Heart right ventricle (tissue), 16 donors: ENCODE data around the gene FOXM1. TPM values are rescaled to one million over a fixed set of nuclear protein-coding genes. Genes with fewer than 3 reads are reported as not detected.

Experiments
- ATAC-seq, 8 donors: fragments of 200-7000 bp; cut with Tn5 transposase; one replicate each; pipeline ENCODE4 v1.9.1; 2020; ENCODE audit warnings: mild to moderate bottlenecking in 8 of 8, moderate library complexity in 8 of 8, moderate number of reproducible peaks in 1 of 8
- DNase-seq, 2 donors: peaks; one replicate each; pipeline ENCODE4 v3.0.0-alpha.2; 2020
- H3K27ac ChIP-seq, 10 donors: fragments of 200-600 bp; sonication (generic) in 2 of 10; one replicate each; pipeline versions ENCODE4 v1.5.0 to v1.8.0; 2020 to 2022; ENCODE audit warnings: mild to moderate bottlenecking in 3 of 10
- H3K27me3 ChIP-seq, 7 donors: fragments of 200-600 bp; one replicate each; pipeline ENCODE4 v1.8.0; 2021 to 2022; ENCODE audit warnings: mild to moderate bottlenecking in 2 of 7
- H3K36me3 ChIP-seq, 9 donors: fragments of 200-600 bp; sonication (generic) in 1 of 9; one replicate each; pipeline versions ENCODE4 v1.5.0 to v1.8.0; 2020 to 2022; ENCODE audit warnings: mild to moderate bottlenecking in 2 of 9
- H3K4me1 ChIP-seq, 9 donors: fragments of 200-600 bp; sonication (generic) in 1 of 9; one replicate each; pipeline versions ENCODE4 v1.5.0 to v1.8.0; 2020 to 2022; ENCODE audit warnings: mild to moderate bottlenecking in 4 of 9
- H3K4me3 ChIP-seq, 10 donors: fragments of 200-600 bp; sonication (generic) in 2 of 10; one replicate each; pipeline versions ENCODE4 v1.5.0 to v1.8.0; 2020 to 2022; ENCODE audit warnings: mild to moderate bottlenecking in 7 of 10, moderate library complexity in 2 of 10
- H3K9me3 ChIP-seq, 11 donors: fragments of 200-600 bp in 10 of 11; sonication (generic) in 2 of 11; one replicate each; pipeline versions ENCODE4 v1.5.0 to v1.8.0; 2013 to 2022; ENCODE audit warnings: mild to moderate bottlenecking in 2 of 11, control low read depth in 1 of 11, moderate library complexity in 1 of 11
- CTCF ChIP-seq, 9 donors: fragments of 200-600 bp; sonication (generic) in 2 of 9; IDR thresholded peaks; one replicate each; pipeline versions ENCODE4 v1.5.0 to v1.8.0; 2021 to 2022; ENCODE audit warnings: antibody characterized with exemption in 9 of 9, mild to moderate bottlenecking in 5 of 9, moderate library complexity in 1 of 9
- WGBS, 2 donors: extraction: QIAGEN DNeasy Blood & Tissue Kit; methylation state at CpG; one replicate each; pipeline ENCODE4 v1.1.7; 2013; ENCODE audit warnings: inconsistent platforms in 1 of 2; 5-methylcytosine and 5-hydroxymethylcytosine counted together
- intact Hi-C, 10 donors: fragments of 100-400 bp; cut with DNase I; formaldehyde crosslinking; loops; one replicate each; pipeline versions ENCODE4 v1.11.1 to v1.14.2; 2022
- polyA plus RNA-seq, 2 donors: library from polyadenylated mRNA; stranded (reverse); fragments of 200-250 nt; gene quantifications; one replicate each; pipeline ENCODE4 v1.2.3, GENCODE V29; 2013
- total RNA-seq, 10 donors: library from RNA; stranded (reverse); fragmentation: NEBNext Ultra II Directional in 3 of 10; extraction: Animal tissue kit (Norgen Biotek cat#: 25700) in 3 of 10; gene quantifications; one replicate each; pipeline versions ENCODE4 v1.2.1 to v1.2.4, GENCODE V29; 2021 to 2023
- donor health status: Arrhythmogenic right ventricular cardiomyopathy.
- donor health status: ischemic (EF 13 %, LVEDD 7.1; RV severe dilation, severe dysfunction).
- donor health status: healthy with polysubstance abuse.
- donor health status: DM: no; HTN: yes; CAD: no.
- donor health status: DM: no; HTN: no; CAD: no.
- donor health status: ischemic (EF 25% LVEDD 6.9; RV normal size, moderate dysfunction).
- donor health status: ischemic (EF 25% LVEDD 5.7; RV mildly dilated, moderate dysfunction).
- donor health status: healthy.
- donor health status: DM: yes; HTN: yes; CAD: no.
- donor health status: Ischemic cardiomyopathy.
- donor health status: ischemic (EF 35%, LVEDD 5.7; RV mildly dilated, moderate dysfunction).
- donor health status: nonischemic (EF 11% LVEDD 7.7; RV severe dilation, severe dysfunction).
- donor health status: DM: yes; HTN: yes; CAD: no.
- donor health status: PGD.
- donor health status: ischemic (EF 29% LVEDD 5.4; RV normal size, mild dysfunction).
- donor health status: nonischemic (EF 23%, LVEDD 6.1; RV moderate dilation, normal function).

FOXM1 gene
- total and polyA plus RNA-seq, 12 donors: 0.14 to 10.9 (median 0.59) TPM; not detected in 1

DNA sequence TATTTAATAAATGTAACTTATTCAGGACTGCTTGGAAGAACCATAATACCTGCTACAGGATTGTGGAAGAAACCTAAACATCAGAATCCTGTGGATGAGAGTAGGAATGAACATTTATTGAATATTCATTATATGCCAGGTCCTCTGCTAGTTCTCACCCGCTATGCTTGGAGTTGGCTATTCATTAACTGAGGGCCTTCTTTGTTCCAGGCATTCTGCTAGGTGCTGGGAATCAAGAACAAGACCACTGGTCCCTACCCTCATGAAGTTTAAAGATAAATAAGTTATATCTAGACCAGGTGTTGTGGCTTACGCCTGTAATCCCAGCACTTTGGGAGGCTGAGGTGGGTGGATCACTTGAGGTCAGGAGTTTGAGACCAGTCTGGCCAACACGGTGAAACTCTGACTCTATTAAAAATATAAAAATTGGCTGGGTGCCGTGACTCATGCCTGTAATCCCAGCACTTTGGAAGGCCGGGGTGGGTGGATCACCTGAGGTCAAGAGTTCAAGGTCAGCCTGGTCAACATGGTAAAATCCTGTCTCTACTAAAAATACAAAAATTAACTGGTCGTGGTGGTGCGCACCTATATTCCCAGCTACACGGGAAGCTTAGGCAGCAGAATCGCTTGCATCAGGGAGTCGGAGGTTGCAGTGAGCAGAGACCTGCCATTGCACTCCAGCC, 9.9 kb upstream of the FOXM1 start:
- Histone ChIP-seq H3K9me3 (no peaks in the 10 kb centered on the region), H3K27me3 (no peaks in the 10 kb centered on the region), H3K36me3 (peaks cover 0 to 32% (median 0%) of the 10 kb centered on the region in 9 donors), H3K4me3 (no peak overlapping the region), H3K4me1 (peaks cover 0 to 13% (median 10%) of the 10 kb centered on the region in 9 donors), H3K27ac (no peak overlapping the region)
- 95 to 97% methylated on average over 10 of the region's 10 CpGs for WGBS, 2 donors
- intact Hi-C loops: loop anchor here in 7 of 10 donors (5.0 to 10.0 kb wide), 5 partner anchors 55 to 155 kb away; no protein-coding TSS in a partner anchor
- DNase-seq: no peak
- TF ChIP-seq CTCF (IDR thresholded peaks at IDR 0.05): no peak
- ATAC-seq: no peak

DNA sequence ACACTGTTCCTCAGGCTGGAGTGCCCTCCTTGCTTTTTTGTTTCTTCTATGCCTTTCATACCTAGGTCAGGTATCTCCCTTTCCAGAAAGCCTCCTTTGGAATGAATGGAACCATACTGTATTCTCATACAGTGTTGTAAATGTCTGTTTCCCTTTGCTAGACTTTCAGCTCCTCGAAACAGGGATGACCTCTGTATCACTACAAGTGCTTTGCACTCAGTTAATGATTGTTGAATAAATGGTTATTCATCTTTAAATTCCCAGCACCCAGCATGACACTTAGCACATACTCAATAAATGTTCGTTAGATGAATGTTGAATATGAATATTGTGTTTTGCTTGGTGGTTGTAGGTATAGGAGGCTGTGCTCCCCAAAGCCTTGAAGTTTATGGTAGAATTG, 7.8 kb upstream of the FOXM1 start:
- intact Hi-C loops: loop anchor here in 8 of 10 donors (2.0 to 10.0 kb wide), 7 partner anchors 57 to 157 kb away; no protein-coding TSS in a partner anchor
- H3K27me3 ChIP-seq: no peaks in the 10 kb centered on the region
- no peaks in the 10 kb centered on the region for H3K9me3 ChIP-seq
- peaks cover 0 to 35% (median 0%) of the 10 kb centered on the region in 9 donors for H3K36me3 ChIP-seq
- WGBS, 2 donors: 87 to 91% methylated on average over 2 of the region's 2 CpGs
- peaks cover 0 to under 1% (median 0%) of the 10 kb centered on the region in 9 donors for H3K4me1 ChIP-seq
- ATAC-seq (no peak), DNase-seq (no peak)
- no peak overlapping the region for H3K4me3 ChIP-seq
- TF ChIP-seq CTCF (IDR thresholded peaks at IDR 0.05): no peak
- H3K27ac ChIP-seq: no peak overlapping the region

GRCh38 chr12:2879853-2880252, 2.9 kb upstream of the FOXM1 start:
- no peak for ATAC-seq

More at GRCh38 chr12:2879853-2880252, 2.9 kb upstream of the FOXM1 start:
- DNase-seq: no peak
- no peaks in the 10 kb centered on the region for H3K9me3 ChIP-seq
- H3K27me3 ChIP-seq: no peaks in the 10 kb centered on the region
- TF ChIP-seq CTCF (IDR thresholded peaks at IDR 0.05): no peak
- no peak overlapping the region for H3K27ac ChIP-seq
- H3K4me1 ChIP-seq: peaks cover 10 to 26% (median 18%) of the 10 kb centered on the region in 9 donors
- 98 to 99% methylated on average over 3 of the region's 3 CpGs for WGBS, 2 donors
- intact Hi-C loops: loop anchor here in 6 of 10 donors (5.0 to 10.0 kb wide), 3 partner anchors 65 to 155 kb away; no protein-coding TSS in a partner anchor
- H3K4me3 ChIP-seq: no peak overlapping the region
- H3K36me3 ChIP-seq: peaks cover 0 to 9% (median 0%) of the 10 kb centered on the region in 9 donors
